ENCODE data around the gene NKX2-4.
"Not testable (repeated sequence)": the region's sequence is repeated elsewhere in the genome, so short reads cannot be mapped to it uniquely, and the experiment has no call there.

NKX2-4 gene

GRCh38 chr20:21413996-21414395, 16.7 kb upstream of the NKX2-4 start:
- H3K27me3 ChIP-seq (ENCODE audit: control insufficient read depth, insufficient read depth, low read length); H3K9ac ChIP-seq (ENCODE audit: low read length); H3K4me3 ChIP-seq (ENCODE audit: low read length); H3K9me3 ChIP-seq (ENCODE audit: control insufficient read depth, low read depth, low read length); H3K4me1 ChIP-seq (ENCODE audit: control insufficient read depth, low read depth, low read length); H3K27ac ChIP-seq (ENCODE audit: low read length); H3K36me3 ChIP-seq (ENCODE audit: control insufficient read depth, low read depth, low read length): not testable (repeated sequence)

GRCh38 chr20:21411725-21412124, 14.4 kb upstream of the NKX2-4 start:
- no peaks in the 10 kb centered on the region for H3K4me1 ChIP-seq (ENCODE audit: control insufficient read depth, low read depth, low read length)
- no peak overlapping the region for H3K9ac ChIP-seq (ENCODE audit: low read length)

GRCh38 chr20:21399005-21399475, 1.7 kb upstream of the NKX2-4 start:
- H3K27me3 ChIP-seq (ENCODE audit: control insufficient read depth, insufficient read depth, low read length), result peaks cover 95% of the 10 kb centered on the region
- no peak overlapping the region for H3K9ac ChIP-seq (ENCODE audit: low read length)
- no peak overlapping the region for H3K4me3 ChIP-seq (ENCODE audit: low read length)
- no peak overlapping the region for H3K27ac ChIP-seq (ENCODE audit: low read length)
- H3K9me3 ChIP-seq (ENCODE audit: control insufficient read depth, low read depth, low read length), result no peaks in the 10 kb centered on the region
- no peaks in the 10 kb centered on the region for H3K36me3 ChIP-seq (ENCODE audit: control insufficient read depth, low read depth, low read length)
- no peaks in the 10 kb centered on the region for H3K4me1 ChIP-seq (ENCODE audit: control insufficient read depth, low read depth, low read length)

More at GRCh38 chr20:21411725-21412124, 14.4 kb upstream of the NKX2-4 start:
- no peaks in the 10 kb centered on the region for H3K36me3 ChIP-seq (ENCODE audit: control insufficient read depth, low read depth, low read length)
- H3K27me3 ChIP-seq (ENCODE audit: control insufficient read depth, insufficient read depth, low read length), result no peaks in the 10 kb centered on the region
- no peaks in the 10 kb centered on the region for H3K9me3 ChIP-seq (ENCODE audit: control insufficient read depth, low read depth, low read length)
- no peak overlapping the region for H3K27ac ChIP-seq (ENCODE audit: low read length)
- H3K4me3 ChIP-seq (ENCODE audit: low read length), result no peak overlapping the region

GRCh38 chr20:21398109-21399004, 1.0 kb upstream of the NKX2-4 start:
- H3K9ac ChIP-seq (ENCODE audit: low read length), result no peak overlapping the region
- H3K9me3 ChIP-seq (ENCODE audit: control insufficient read depth, low read depth, low read length), result no peaks in the 10 kb centered on the region
- H3K27me3 ChIP-seq (ENCODE audit: control insufficient read depth, insufficient read depth, low read length), result peaks cover 98% of the 10 kb centered on the region
- H3K4me1 ChIP-seq (ENCODE audit: control insufficient read depth, low read depth, low read length), result no peaks in the 10 kb centered on the region
- no peak overlapping the region for H3K4me3 ChIP-seq (ENCODE audit: low read length)
- H3K36me3 ChIP-seq (ENCODE audit: control insufficient read depth, low read depth, low read length), result no peaks in the 10 kb centered on the region
- no peak overlapping the region for H3K27ac ChIP-seq (ENCODE audit: low read length)

- H3K4me1 ChIP-seq (ENCODE audit: control insufficient read depth, low read depth, low read length), result peaks cover 4% of the 10 kb centered on the region
- H3K36me3 ChIP-seq (ENCODE audit: control insufficient read depth, low read depth, low read length), result no peaks in the 10 kb centered on the region
- peaks cover 100% of the 10 kb centered on the region for H3K27me3 ChIP-seq (ENCODE audit: control insufficient read depth, insufficient read depth, low read length)
- H3K4me3 ChIP-seq (ENCODE audit: low read length), result no peak overlapping the region
- no peaks in the 10 kb centered on the region for H3K9me3 ChIP-seq (ENCODE audit: control insufficient read depth, low read depth, low read length)
- no peak overlapping the region for H3K9ac ChIP-seq (ENCODE audit: low read length)
- H3K27ac ChIP-seq (ENCODE audit: low read length), result no peak overlapping the region
These were observed 556 bp downstream of the NKX2-4 start for GRCh38 chr20:21396599-21397340.

GRCh38 chr20:21395666-21396598, 1.4 kb downstream of the NKX2-4 start:
- Histone ChIP-seq H3K4me1 (ENCODE audit: control insufficient read depth, low read depth, low read length) (peaks cover 5% of the 10 kb centered on the region), H3K27me3 (ENCODE audit: control insufficient read depth, insufficient read depth, low read length) (peaks cover 100% of the 10 kb centered on the region), H3K36me3 (ENCODE audit: control insufficient read depth, low read depth, low read length) (no peaks in the 10 kb centered on the region), H3K9ac (ENCODE audit: low read length) (no peak overlapping the region), H3K27ac (ENCODE audit: low read length) (no peak overlapping the region), H3K4me3 (ENCODE audit: low read length) (no peak overlapping the region), H3K9me3 (ENCODE audit: control insufficient read depth, low read depth, low read length) (no peaks in the 10 kb centered on the region)

- Histone ChIP-seq H3K9ac (ENCODE audit: low read length) (no peak overlapping the region), H3K9me3 (ENCODE audit: control insufficient read depth, low read depth, low read length) (no peaks in the 10 kb centered on the region), H3K4me1 (ENCODE audit: control insufficient read depth, low read depth, low read length) (peaks cover 5% of the 10 kb centered on the region), H3K4me3 (ENCODE audit: low read length) (no peak overlapping the region), H3K27ac (ENCODE audit: low read length) (no peak overlapping the region), H3K27me3 (ENCODE audit: control insufficient read depth, insufficient read depth, low read length) (peaks cover 100% of the 10 kb centered on the region), H3K36me3 (ENCODE audit: control insufficient read depth, low read depth, low read length) (no peaks in the 10 kb centered on the region)
These were observed 2.2 kb downstream of the NKX2-4 start for GRCh38 chr20:21395051-21395665.

- Histone ChIP-seq H3K4me3 (ENCODE audit: low read length) (no peak overlapping the region), H3K9me3 (ENCODE audit: control insufficient read depth, low read depth, low read length) (no peaks in the 10 kb centered on the region), H3K36me3 (ENCODE audit: control insufficient read depth, low read depth, low read length) (no peaks in the 10 kb centered on the region), H3K27ac (ENCODE audit: low read length) (no peak overlapping the region), H3K4me1 (ENCODE audit: control insufficient read depth, low read depth, low read length) (peaks cover 5% of the 10 kb centered on the region), H3K27me3 (ENCODE audit: control insufficient read depth, insufficient read depth, low read length) (peaks cover 100% of the 10 kb centered on the region), H3K9ac (ENCODE audit: low read length) (no peak overlapping the region)
These were observed 2.8 kb downstream of the NKX2-4 start for GRCh38 chr20:21394551-21394950.

GRCh38 chr20:21393816-21394519, 3.4 kb downstream of the NKX2-4 start:
- Histone ChIP-seq H3K4me1 (ENCODE audit: control insufficient read depth, low read depth, low read length) (peaks cover 5% of the 10 kb centered on the region), H3K27me3 (ENCODE audit: control insufficient read depth, insufficient read depth, low read length) (peaks cover 98% of the 10 kb centered on the region), H3K27ac (ENCODE audit: low read length) (no peak overlapping the region), H3K36me3 (ENCODE audit: control insufficient read depth, low read depth, low read length) (peaks cover 5% of the 10 kb centered on the region), H3K9ac (ENCODE audit: low read length) (no peak overlapping the region), H3K9me3 (ENCODE audit: control insufficient read depth, low read depth, low read length) (no peaks in the 10 kb centered on the region), H3K4me3 (ENCODE audit: low read length) (no peak overlapping the region)

- peaks cover 13% of the 10 kb centered on the region for H3K36me3 ChIP-seq (ENCODE audit: control insufficient read depth, low read depth, low read length)
- H3K4me3 ChIP-seq (ENCODE audit: low read length), result no peak overlapping the region
- no peak overlapping the region for H3K9ac ChIP-seq (ENCODE audit: low read length)
- H3K4me1 ChIP-seq (ENCODE audit: control insufficient read depth, low read depth, low read length), result peaks cover 5% of the 10 kb centered on the region
- H3K9me3 ChIP-seq (ENCODE audit: control insufficient read depth, low read depth, low read length), result no peaks in the 10 kb centered on the region
- H3K27ac ChIP-seq (ENCODE audit: low read length), result no peak overlapping the region
- H3K27me3 ChIP-seq (ENCODE audit: control insufficient read depth, insufficient read depth, low read length), result peaks cover 97% of the 10 kb centered on the region
These were observed 4.2 kb downstream of the NKX2-4 start for GRCh38 chr20:21393166-21393565.
